NCI-H526 (cell line): Measurements from ENCODE around the gene FTO.

ENCODE experiments used
- DNase-seq, 2 experiments: peaks; one replicate each; lab custom pipeline; 2025; lab: John Stamatoyannopoulos, UW

Gene FTO

GRCh38 chr16:53711390-53711789 is 7.4 kb downstream of the FTO start:
- DNase-seq: no peak

GRCh38 chr16:53712065-53712464 is 8.1 kb downstream of the FTO start:
- DNase-seq: no peak

GRCh38 chr16:53713403-53714204 is 9.6 kb downstream of the FTO start:
- no peak for DNase-seq

GRCh38 chr16:53714205-53715022 is 10.5 kb downstream of the FTO start:
- DNase-seq: no peak

GRCh38 chr16:53715023-53715384 is 11.0 kb downstream of the FTO start:
- no peak for DNase-seq

- DNase-seq: no peak
Observed at GRCh38 chr16:53717577-53717976, 13.6 kb downstream of the FTO start.

GRCh38 chr16:53721017-53721416 is 17.1 kb downstream of the FTO start:
- DNase-seq: no peak

- DNase-seq: no peak
Observed at GRCh38 chr16:53726625-53727024, 22.7 kb downstream of the FTO start.

GRCh38 chr16:53730693-53731092 is 26.7 kb downstream of the FTO start:
- no peak for DNase-seq

- DNase-seq: peak; percentile 9 to 39
Observed at GRCh38 chr16:53732296-53732929, 28.5 kb downstream of the FTO start.

- DNase-seq: no peak
Observed at GRCh38 chr16:53734908-53735307, 31.0 kb downstream of the FTO start.

- no peak for DNase-seq
Observed at GRCh38 chr16:53736297-53736696, 32.3 kb downstream of the FTO start.

GRCh38 chr16:53737552-53737951 is 33.6 kb downstream of the FTO start:
- no peak for DNase-seq

- DNase-seq: no peak
Observed at GRCh38 chr16:53740476-53740875, 36.5 kb downstream of the FTO start.

- no peak for DNase-seq
Observed at GRCh38 chr16:53740933-53741531, 37.1 kb downstream of the FTO start.

GRCh38 chr16:53741546-53741945 is 37.6 kb downstream of the FTO start:
- DNase-seq: no peak

- DNase-seq: peak in 1 of 2 experiments; percentile 10
Observed at GRCh38 chr16:53743149-53743566, 39.2 kb downstream of the FTO start.

GRCh38 chr16:53744449-53744848 is 40.5 kb downstream of the FTO start:
- DNase-seq: no peak

GRCh38 chr16:53745086-53745485 is 41.1 kb downstream of the FTO start:
- no peak for DNase-seq

- peak in 1 of 2 experiments; percentile 18 for DNase-seq
Observed at GRCh38 chr16:53745753-53746266, 41.9 kb downstream of the FTO start.

- no peak for DNase-seq
Observed at GRCh38 chr16:53752560-53752959, 48.6 kb downstream of the FTO start.

GRCh38 chr16:53753431-53753830 is 49.5 kb downstream of the FTO start:
- peak in 1 of 2 experiments; percentile 14 for DNase-seq
